Choroid plexus epithelial cell (primary cell): ENCODE data around the gene RIPPLY3.
"Not testable (repeated sequence)": the region's sequence is repeated elsewhere in the genome, so short reads cannot be mapped to it uniquely, and the experiment has no call there.

Experiments used
- DNase-seq: peaks from one replicate; pipeline ENCODE4 v3.0.0-alpha.2; 2010; ENCODE audit warnings: low read depth
- H3K4me3 ChIP-seq: 2 replicates; pipeline ENCODE4 v1.5.1; 2011; ENCODE audit warnings: low read depth, mild to moderate bottlenecking, control low read depth, low read length, moderate library complexity
- TF ChIP-seq, protein P1 (sequence below): conservative IDR thresholded peaks from 2 replicates; pipeline ENCODE4 v1.5.1; 2011; ENCODE audit warnings: low read depth, mild to moderate bottlenecking, control low read depth, inconsistent platforms, low read length, moderate library complexity

Gene RIPPLY3

DNA sequence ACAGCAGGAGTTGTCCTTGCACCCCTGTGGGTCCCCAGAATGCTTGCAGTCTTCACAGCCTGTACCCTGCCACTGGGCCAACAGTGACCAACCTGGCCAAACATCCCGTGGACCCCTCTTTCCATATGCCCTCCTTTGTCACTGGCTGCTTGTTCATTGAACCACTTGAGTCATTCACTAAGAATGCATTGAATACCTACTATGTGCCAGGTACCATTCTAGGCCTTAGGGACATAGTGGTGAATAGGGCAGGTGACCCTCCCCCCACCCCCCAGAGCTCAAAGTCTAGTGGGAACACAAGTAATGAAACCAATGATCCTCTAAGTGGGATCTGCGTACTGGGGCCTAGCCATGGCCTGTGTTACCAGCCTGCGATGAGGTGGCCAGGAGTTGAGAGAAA is 38.1 kb downstream of the RIPPLY3 start:
- no peak overlapping the region for H3K4me3 ChIP-seq
- no peak for DNase-seq
- TF ChIP-seq, protein P1, sequence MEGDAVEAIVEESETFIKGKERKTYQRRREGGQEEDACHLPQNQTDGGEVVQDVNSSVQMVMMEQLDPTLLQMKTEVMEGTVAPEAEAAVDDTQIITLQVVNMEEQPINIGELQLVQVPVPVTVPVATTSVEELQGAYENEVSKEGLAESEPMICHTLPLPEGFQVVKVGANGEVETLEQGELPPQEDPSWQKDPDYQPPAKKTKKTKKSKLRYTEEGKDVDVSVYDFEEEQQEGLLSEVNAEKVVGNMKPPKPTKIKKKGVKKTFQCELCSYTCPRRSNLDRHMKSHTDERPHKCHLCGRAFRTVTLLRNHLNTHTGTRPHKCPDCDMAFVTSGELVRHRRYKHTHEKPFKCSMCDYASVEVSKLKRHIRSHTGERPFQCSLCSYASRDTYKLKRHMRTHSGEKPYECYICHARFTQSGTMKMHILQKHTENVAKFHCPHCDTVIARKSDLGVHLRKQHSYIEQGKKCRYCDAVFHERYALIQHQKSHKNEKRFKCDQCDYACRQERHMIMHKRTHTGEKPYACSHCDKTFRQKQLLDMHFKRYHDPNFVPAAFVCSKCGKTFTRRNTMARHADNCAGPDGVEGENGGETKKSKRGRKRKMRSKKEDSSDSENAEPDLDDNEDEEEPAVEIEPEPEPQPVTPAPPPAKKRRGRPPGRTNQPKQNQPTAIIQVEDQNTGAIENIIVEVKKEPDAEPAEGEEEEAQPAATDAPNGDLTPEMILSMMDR: no peak

DNA sequence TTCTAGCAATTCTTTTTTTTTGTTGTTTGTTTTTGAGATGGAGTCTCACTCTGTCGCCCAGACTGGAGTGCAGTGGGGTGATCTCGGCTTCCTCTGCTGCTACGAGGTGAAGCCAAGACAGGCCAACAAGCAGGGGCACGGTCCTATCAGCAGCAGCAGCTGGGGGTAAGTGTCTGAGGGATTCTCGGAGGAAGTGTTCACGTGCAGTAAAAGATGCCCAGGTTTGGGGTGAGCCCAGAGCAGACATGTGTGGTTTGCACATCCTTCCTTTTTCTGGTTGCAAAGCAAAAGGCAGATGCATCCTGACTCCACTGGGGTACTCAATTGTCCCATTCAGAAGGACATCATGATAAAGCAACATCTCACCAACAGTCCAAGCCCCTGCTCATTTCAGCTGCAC is 38.6 kb downstream of the RIPPLY3 start:
- no peak overlapping the region for H3K4me3 ChIP-seq

DNA sequence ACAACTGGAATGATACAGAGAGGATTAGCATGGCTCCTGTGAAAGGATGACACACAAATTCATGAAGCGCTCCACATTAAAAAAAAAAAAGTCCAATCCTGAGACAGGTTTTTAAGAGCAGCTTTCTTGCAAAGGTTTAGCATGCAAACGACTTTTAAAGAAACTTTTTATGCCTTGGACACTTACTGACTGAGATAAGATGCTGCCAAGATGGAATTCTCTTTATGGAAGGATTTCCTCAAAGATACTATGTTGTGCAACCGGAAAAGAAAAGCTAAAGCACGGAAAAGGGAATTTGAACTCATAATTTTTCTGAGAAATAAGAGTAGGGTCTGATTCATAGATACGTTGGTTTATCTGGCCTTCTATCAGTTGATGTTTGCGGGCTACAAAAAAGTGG is 39.1 kb downstream of the RIPPLY3 start:
- no peak for DNase-seq
- TF ChIP-seq, protein P1: no peak
- H3K4me3 ChIP-seq: no peak overlapping the region

More for the DNA sequence above, 38.6 kb downstream of the RIPPLY3 start:
- no peak for DNase-seq
- TF ChIP-seq, protein P1: no peak

DNA sequence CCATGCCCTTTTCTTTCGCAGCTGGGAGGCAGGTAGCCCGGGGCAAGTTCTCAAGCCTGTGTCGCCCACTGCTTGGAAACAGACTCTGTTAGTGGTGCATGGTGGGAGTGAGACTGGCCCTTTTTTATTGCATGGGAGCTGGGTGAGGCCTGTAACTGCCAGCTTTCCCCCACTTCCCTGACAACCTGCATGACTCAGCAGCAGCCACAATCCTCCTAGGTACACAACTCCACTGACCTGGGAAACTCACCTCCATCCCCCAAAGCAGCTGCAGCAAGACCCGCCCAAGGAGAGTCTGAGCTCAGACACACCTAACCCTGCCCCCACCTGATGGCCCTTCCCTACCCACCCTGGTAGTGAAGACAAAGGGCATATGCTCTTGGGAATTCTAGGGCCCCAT is 40.6 kb downstream of the RIPPLY3 start:
- no peak for DNase-seq
- H3K4me3 ChIP-seq: no peak overlapping the region
- TF ChIP-seq, protein P1: no peak

DNA sequence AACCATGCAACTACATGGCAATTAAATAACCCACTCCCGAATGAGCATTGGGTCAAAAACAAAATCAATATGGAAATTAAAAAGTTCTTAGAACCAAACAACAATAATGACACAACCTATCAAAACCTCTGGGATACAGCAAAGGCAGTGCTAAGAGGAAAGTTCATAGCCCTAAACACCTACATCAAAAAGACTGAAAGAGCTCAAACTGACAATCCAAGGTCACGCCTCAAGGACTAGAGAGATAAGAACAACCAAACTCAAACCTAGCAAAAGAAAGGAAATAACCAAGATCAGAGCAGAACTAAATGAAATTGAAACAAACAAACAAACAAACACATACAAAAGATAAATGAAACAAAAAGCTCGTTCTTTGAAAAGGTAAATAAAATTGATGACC is 43.2 kb downstream of the RIPPLY3 start:
- DNase-seq, H3K4me3 ChIP-seq: not testable (repeated sequence)

DNA sequence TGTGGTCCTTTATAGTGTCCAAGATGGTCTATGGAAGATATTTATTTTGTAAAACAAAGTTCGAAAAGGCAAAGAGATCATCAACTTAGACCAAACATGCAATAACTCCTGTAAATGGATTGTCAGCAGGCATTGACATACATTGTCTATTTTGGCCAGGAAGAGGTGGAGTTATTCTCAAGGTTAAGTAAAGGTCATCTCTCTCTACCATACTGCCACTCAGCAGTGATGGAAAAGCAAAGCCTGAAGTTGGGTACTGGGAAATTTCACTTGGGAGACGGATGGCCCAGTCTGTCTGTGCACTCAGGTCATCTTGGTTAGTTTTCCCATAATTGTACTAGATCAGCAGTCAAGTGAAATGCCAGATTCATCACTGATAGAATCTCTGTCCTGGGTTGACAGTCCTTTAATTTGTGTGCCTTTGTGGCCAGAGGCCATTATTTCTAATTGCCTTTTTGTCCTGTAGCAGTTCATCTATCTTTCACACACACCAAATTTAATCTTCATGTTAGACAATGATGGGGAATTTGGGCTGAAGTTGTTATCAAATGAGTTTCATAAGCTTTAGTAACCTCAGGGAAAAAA is 48.9 kb downstream of the RIPPLY3 start:
- TF ChIP-seq, protein P1: no peak
- no peak for DNase-seq
- H3K4me3 ChIP-seq: no peak overlapping the region

DNA sequence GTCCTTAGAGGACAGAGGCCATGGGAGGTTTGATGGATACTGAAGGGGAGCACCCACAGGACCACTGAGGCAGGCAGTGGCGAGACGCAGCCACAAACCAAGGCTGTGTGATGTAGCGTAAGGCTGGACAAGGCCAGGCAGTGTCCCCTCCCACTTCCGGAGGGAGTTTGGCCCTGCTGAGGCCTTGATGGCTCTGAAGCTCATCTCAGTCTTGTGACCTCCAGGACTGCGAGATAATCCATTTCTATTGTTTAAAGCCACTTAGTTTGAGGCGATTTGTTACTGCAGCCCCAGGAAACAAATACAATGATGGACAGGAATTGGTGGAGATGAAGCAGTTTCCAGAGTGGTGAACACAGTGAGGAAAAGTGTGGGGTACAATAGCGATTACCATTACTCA is 51.1 kb downstream of the RIPPLY3 start:
- H3K4me3 ChIP-seq: no peak overlapping the region
- no peak for DNase-seq
- TF ChIP-seq, protein P1: no peak
